Suprapubic skin (tissue), 4 donors: Measurements from ENCODE around the gene HSPA12B.

Experiments used
- EP300 ChIP-seq: sonication (generic); formaldehyde crosslinking; IDR thresholded peaks from one replicate; pipeline ENCODE4 v1.6.1; 2017; ENCODE audit warnings: antibody characterized with exemption
- POLR2A ChIP-seq, 2 donors: fragments of 450-650 bp; IDR thresholded peaks; one replicate each; pipeline ENCODE4 v1.6.1; 2017; ENCODE audit warnings: antibody characterized with exemption in 2 of 2, mild to moderate bottlenecking in 2 of 2, moderate library complexity in 2 of 2
- POLR2AphosphoS5 ChIP-seq, 3 donors: sonication (generic); formaldehyde crosslinking; IDR thresholded peaks; one replicate each; pipeline ENCODE4 v1.6.1; 2017; ENCODE audit warnings: antibody characterized with exemption in 3 of 3
- TF ChIP-seq, protein P1 (sequence below), 2 donors: fragments of 200-600 bp in 1 of 2; fragments of 450-650 bp in 1 of 2; sonication (generic) in 1 of 2; IDR thresholded peaks; one replicate each; pipeline ENCODE4 v1.5.1; 2016 to 2019; ENCODE audit warnings: antibody characterized with exemption in 2 of 2, mild to moderate bottlenecking in 1 of 2, moderate library complexity in 1 of 2

DNA sequence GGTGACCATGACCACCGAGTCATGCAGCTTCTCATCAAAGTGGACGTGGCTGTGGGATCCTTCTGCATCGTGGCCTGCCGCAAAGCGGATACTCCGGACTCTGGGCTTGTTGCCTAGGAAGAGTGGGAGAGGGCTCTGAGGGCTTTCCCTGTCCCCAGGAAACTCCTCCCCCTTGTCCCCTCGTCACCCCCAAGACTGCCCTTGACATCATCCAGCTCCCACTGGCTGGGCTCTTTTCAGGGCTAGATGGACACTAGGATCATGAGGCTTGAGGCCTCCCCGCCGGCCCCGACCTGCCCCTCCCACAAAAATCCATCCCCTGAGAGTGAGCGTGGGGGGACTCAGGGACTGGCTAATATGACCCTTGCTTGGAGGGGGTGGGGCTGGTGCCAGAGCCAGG is 26.1 kb downstream of the HSPA12B start:
- TF ChIP-seq POLR2AphosphoS5 (IDR thresholded peaks at IDR 0.05) (no peak), POLR2A (IDR thresholded peaks at IDR 0.05) (no peak), EP300 (no peak)
- TF ChIP-seq, protein P1, sequence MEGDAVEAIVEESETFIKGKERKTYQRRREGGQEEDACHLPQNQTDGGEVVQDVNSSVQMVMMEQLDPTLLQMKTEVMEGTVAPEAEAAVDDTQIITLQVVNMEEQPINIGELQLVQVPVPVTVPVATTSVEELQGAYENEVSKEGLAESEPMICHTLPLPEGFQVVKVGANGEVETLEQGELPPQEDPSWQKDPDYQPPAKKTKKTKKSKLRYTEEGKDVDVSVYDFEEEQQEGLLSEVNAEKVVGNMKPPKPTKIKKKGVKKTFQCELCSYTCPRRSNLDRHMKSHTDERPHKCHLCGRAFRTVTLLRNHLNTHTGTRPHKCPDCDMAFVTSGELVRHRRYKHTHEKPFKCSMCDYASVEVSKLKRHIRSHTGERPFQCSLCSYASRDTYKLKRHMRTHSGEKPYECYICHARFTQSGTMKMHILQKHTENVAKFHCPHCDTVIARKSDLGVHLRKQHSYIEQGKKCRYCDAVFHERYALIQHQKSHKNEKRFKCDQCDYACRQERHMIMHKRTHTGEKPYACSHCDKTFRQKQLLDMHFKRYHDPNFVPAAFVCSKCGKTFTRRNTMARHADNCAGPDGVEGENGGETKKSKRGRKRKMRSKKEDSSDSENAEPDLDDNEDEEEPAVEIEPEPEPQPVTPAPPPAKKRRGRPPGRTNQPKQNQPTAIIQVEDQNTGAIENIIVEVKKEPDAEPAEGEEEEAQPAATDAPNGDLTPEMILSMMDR (IDR thresholded peaks at IDR 0.05): no peak
